Measurements from ENCODE around the gene ZNF512. TPM values are rescaled to one million over a fixed set of nuclear protein-coding genes. Genes with fewer than 3 reads are reported as not detected.
A peak's percentile ranks its signal among the peaks of the same experiment; 100 is the strongest.

The ZNF512 gene
- total and polyA plus RNA-seq, 2 of the 13 experiments (the other 11 are each of a cell fraction or from before 2014, with no cell fraction given) = 29.8 to 31.0 TPM

DNA sequence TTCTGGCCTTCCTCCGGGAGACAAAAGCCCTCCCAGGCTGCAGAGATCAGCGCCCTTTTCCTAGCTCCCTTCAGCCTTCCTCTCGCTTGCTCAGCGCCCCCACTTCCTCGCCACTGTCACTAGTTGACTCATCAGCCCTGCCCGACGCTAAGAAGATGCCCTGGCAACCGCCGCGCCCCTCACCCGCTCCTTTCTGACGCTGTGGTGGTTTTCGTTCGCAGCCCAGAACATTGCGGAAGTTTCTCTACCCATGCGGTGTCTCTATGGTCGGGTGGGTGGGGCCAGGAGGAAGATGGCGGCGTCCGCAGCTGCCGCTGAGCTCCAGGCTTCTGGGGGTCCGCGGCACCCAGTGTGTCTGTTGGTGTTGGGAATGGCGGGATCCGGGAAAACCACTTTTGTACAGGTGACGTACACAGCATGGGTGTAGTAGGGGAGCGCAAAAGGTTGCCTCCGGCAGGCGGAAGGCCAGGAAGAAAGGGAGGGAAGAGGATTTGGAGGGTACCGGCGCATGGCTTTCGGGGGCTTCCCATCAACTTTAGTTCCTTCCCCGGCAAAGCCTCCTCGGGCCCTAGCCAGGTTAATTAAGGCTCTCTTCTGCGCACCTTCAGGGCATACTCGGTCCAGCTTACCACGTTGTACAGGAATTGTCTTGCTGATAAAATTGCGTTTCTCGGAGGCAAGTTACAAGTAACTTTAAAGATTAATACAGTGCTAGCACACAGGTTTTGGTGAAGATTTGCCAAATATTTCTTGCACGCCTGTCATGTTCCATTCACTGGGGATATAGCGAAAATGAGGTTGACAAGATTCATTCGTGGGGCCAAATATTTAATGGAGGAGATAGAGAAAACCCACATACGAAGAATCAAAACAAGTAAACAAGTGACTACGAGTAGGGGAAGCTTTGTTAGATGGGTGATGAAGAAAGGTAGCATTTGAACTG lies 46.2 kb downstream of the ZNF512 start, which contains the start of the genes CCDC121 and GPN1 (continued):
- TF ChIP-seq PAX8 (CRISPR knock-in tag; IDR thresholded peaks at IDR 0.05; ENCODE audit: borderline replicate concordance) (no peak), ZNF263 (CRISPR knock-in tag; IDR thresholded peaks at IDR 0.05) (peak; percentile 4; the same call in 1 of the 2 replicates), SAP130 (CRISPR knock-in tag; IDR thresholded peaks at IDR 0.05; ENCODE audit: low read depth) (peak; percentile 100), PITX1 (CRISPR knock-in tag; IDR thresholded peaks at IDR 0.05) (peak; percentile 72; the same call in 1 of the 2 replicates), ETV6 (CRISPR knock-in tag; conservative IDR thresholded peaks at IDR 0.05) (peak; percentile 25), HMG20A (CRISPR knock-in tag; IDR thresholded peaks at IDR 0.05; ENCODE audit: borderline replicate concordance) (peak; percentile 33; the same call in 1 of the 2 replicates), HES4 (CRISPR knock-in tag; IDR thresholded peaks at IDR 0.05; ENCODE audit: borderline replicate concordance) (0 out of 2 replicates have a peak, but pooled peaks have one; percentile 58), ZFY (CRISPR knock-in tag; IDR thresholded peaks at IDR 0.05) (peak; percentile 80), ZNF460 (CRISPR knock-in tag; IDR thresholded peaks at IDR 0.05; ENCODE audit: borderline replicate concordance) (peak; percentile 18; the same call in 1 of the 2 replicates), SNRNP70 (IDR thresholded peaks at IDR 0.05; ENCODE audit: low read depth, low read length) (no peak), ZNF772 (CRISPR knock-in tag; IDR thresholded peaks at IDR 0.05) (peak; percentile 91), SP2 (CRISPR knock-in tag; IDR thresholded peaks at IDR 0.05) (peak; percentile 34; the same call in 1 of the 2 replicates), NFRKB (IDR thresholded peaks at IDR 0.05) (peak; percentile 7; the same call in 1 of the 2 replicates), NFKB2 (CRISPR knock-in tag; IDR thresholded peaks at IDR 0.05; ENCODE audit: borderline replicate concordance) (peak; percentile 93; the same call in 1 of the 2 replicates), ZNF350 (CRISPR knock-in tag; IDR thresholded peaks at IDR 0.05; ENCODE audit: borderline replicate concordance, low read depth) (peak; percentile 99), ZFP36 (IDR thresholded peaks at IDR 0.05; ENCODE audit: borderline replicate concordance, low read depth, low read length, partially characterized antibody) (no peak)
- TF ChIP-seq, protein P1, sequence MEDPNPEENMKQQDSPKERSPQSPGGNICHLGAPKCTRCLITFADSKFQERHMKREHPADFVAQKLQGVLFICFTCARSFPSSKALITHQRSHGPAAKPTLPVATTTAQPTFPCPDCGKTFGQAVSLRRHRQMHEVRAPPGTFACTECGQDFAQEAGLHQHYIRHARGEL (CRISPR knock-in tag; IDR thresholded peaks at IDR 0.05) = no peak
- TF ChIP-seq, protein P2, sequence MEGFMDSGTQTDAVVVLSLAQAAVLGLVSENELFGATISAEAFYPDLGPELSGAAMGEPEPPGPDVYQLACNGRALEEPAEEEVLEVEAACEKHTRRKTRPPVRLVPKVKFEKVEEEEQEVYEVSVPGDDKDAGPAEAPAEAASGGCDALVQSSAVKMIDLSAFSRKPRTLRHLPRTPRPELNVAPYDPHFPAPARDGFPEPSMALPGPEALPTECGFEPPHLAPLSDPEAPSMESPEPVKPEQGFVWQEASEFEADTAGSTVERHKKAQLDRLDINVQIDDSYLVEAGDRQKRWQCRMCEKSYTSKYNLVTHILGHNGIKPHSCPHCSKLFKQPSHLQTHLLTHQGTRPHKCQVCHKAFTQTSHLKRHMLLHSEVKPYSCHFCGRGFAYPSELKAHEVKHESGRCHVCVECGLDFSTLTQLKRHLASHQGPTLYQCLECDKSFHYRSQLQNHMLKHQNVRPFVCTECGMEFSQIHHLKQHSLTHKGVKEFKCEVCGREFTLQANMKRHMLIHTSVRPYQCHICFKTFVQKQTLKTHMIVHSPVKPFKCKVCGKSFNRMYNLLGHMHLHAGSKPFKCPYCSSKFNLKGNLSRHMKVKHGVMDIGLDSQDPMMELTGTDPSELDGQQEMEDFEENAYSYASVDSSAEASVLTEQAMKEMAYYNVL (CRISPR knock-in tag; IDR thresholded peaks at IDR 0.05; ENCODE audit: borderline replicate concordance) = peak; percentile 24; the same call in 1 of the 2 replicates
- TF ChIP-seq, protein P3, sequence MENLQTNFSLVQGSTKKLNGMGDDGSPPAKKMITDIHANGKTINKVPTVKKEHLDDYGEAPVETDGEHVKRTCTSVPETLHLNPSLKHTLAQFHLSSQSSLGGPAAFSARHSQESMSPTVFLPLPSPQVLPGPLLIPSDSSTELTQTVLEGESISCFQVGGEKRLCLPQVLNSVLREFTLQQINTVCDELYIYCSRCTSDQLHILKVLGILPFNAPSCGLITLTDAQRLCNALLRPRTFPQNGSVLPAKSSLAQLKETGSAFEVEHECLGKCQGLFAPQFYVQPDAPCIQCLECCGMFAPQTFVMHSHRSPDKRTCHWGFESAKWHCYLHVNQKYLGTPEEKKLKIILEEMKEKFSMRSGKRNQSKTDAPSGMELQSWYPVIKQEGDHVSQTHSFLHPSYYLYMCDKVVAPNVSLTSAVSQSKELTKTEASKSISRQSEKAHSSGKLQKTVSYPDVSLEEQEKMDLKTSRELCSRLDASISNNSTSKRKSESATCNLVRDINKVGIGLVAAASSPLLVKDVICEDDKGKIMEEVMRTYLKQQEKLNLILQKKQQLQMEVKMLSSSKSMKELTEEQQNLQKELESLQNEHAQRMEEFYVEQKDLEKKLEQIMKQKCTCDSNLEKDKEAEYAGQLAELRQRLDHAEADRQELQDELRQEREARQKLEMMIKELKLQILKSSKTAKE (CRISPR knock-in tag; IDR thresholded peaks at IDR 0.05; ENCODE audit: borderline replicate concordance) = peak; percentile 24; the same call in 1 of the 2 replicates
- TF ChIP-seq, protein P4, sequence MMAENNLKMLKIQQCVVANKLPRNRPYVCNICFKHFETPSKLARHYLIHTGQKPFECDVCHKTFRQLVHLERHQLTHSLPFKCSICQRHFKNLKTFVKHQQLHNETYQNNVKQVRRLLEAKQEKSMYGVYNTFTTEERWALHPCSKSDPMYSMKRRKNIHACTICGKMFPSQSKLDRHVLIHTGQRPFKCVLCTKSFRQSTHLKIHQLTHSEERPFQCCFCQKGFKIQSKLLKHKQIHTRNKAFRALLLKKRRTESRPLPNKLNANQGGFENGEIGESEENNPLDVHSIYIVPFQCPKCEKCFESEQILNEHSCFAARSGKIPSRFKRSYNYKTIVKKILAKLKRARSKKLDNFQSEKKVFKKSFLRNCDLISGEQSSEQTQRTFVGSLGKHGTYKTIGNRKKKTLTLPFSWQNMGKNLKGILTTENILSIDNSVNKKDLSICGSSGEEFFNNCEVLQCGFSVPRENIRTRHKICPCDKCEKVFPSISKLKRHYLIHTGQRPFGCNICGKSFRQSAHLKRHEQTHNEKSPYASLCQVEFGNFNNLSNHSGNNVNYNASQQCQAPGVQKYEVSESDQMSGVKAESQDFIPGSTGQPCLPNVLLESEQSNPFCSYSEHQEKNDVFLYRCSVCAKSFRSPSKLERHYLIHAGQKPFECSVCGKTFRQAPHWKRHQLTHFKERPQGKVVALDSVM (CRISPR knock-in tag; IDR thresholded peaks at IDR 0.05) = 0 out of 2 replicates have a peak, but pooled peaks have one; percentile 28
- TF ChIP-seq, protein P5, sequence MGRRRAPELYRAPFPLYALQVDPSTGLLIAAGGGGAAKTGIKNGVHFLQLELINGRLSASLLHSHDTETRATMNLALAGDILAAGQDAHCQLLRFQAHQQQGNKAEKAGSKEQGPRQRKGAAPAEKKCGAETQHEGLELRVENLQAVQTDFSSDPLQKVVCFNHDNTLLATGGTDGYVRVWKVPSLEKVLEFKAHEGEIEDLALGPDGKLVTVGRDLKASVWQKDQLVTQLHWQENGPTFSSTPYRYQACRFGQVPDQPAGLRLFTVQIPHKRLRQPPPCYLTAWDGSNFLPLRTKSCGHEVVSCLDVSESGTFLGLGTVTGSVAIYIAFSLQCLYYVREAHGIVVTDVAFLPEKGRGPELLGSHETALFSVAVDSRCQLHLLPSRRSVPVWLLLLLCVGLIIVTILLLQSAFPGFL (CRISPR knock-in tag; IDR thresholded peaks at IDR 0.05) = no peak
